HCT116 (cell line): ENCODE measurements around the gene PKM.

Source experiments
- ATF3 ChIP-seq: IDR thresholded peaks from 2 replicates; pipeline ENCODE4 v1.6.1; 2012
- CEBPB ChIP-seq: IDR thresholded peaks from 2 replicates; pipeline ENCODE4 v1.6.1; 2012; ENCODE audit warnings: low read depth
- CTCF ChIP-seq, 3 experiments: fragments of 200-600 bp in 1 of 3; sonication (generic) in 1 of 3; IDR thresholded peaks in 2 of 3; conservative IDR thresholded peaks in 1 of 3; 2 replicates each; pipeline ENCODE4 v1.5.1; 2012 to 2017; ENCODE audit warnings: low read depth in 2 of 3, low read length in 2 of 3, antibody characterized with exemption in 1 of 3, borderline replicate concordance in 1 of 3, control low read depth in 1 of 3, mild to moderate bottlenecking in 1 of 3, mixed read lengths in 1 of 3, mixed run types in 1 of 3, moderate library complexity in 1 of 3; ENCODE audit not compliant: insufficient read depth in 1 of 3
- EGR1 ChIP-seq: IDR thresholded peaks from 2 replicates; pipeline ENCODE4 v1.6.1; 2012; ENCODE audit warnings: low read depth
- ELF1 ChIP-seq: IDR thresholded peaks from 2 replicates; pipeline ENCODE4 v1.6.1; 2012; ENCODE audit warnings: low read depth, borderline replicate concordance
- EZH2 ChIP-seq: fragments of 200-600 bp; sonication (generic); IDR thresholded peaks from 2 replicates; pipeline ENCODE4 v1.6.1; 2017; ENCODE audit warnings: antibody characterized with exemption, mixed run types
- EZH2phosphoT487 ChIP-seq: fragments of 200-600 bp; IDR thresholded peaks from 2 replicates; pipeline ENCODE4 v1.6.1; 2018; ENCODE audit warnings: antibody characterized with exemption, borderline replicate concordance
- JUND ChIP-seq: IDR thresholded peaks from 2 replicates; pipeline ENCODE4 v1.6.1; 2012
- POLR2A ChIP-seq: IDR thresholded peaks from 2 replicates; pipeline ENCODE4 v1.7.0; 2011; ENCODE audit warnings: borderline replicate concordance; ENCODE audit not compliant: insufficient read depth, insufficient read length; ENCODE audit errors: extremely low read depth
- POLR2AphosphoS5 ChIP-seq: IDR thresholded peaks from 2 replicates; pipeline ENCODE4 v1.6.1; 2011; ENCODE audit warnings: mild to moderate bottlenecking, low read depth, low read length, moderate library complexity
- REST ChIP-seq: IDR thresholded peaks from 2 replicates; pipeline ENCODE4 v1.6.1; 2012; ENCODE audit warnings: low read depth
- SIN3A ChIP-seq: IDR thresholded peaks from 2 replicates; pipeline ENCODE4 v1.6.1; 2012; ENCODE audit warnings: low read depth
- YY1 ChIP-seq: IDR thresholded peaks from 2 replicates; pipeline ENCODE4 v1.6.1; 2011; ENCODE audit warnings: low read length, low read depth, moderate library complexity, mild to moderate bottlenecking; ENCODE audit not compliant: insufficient replicate concordance; ENCODE audit errors: extremely low read depth
- ZFX ChIP-seq: fragments of 450-650 bp; IDR thresholded peaks from 2 replicates; pipeline ENCODE4 v1.6.1; 2017

GRCh38 chr15:72223278-72223677, 7.7 kb downstream of the PKM start:
- TF ChIP-seq EGR1, result no peak
- TF ChIP-seq EZH2phosphoT487, result no peak
- TF ChIP-seq ELF1, result no peak
- no peak for TF ChIP-seq CTCF (IDR thresholded peaks at IDR 0.05 in 2 of 3, conservative IDR thresholded peaks at IDR 0.05 in 1 of 3; ENCODE audit: borderline replicate concordance in 1 of 3, insufficient read depth in 1 of 3, low read depth in 2 of 3, low read length in 2 of 3)
- no peak for TF ChIP-seq POLR2A
- no peak for TF ChIP-seq EZH2
- TF ChIP-seq POLR2AphosphoS5, result no peak
- TF ChIP-seq YY1, result no peak
- TF ChIP-seq CEBPB, result no peak
- no peak for TF ChIP-seq ATF3
- no peak for TF ChIP-seq REST
- no peak for TF ChIP-seq JUND
- TF ChIP-seq SIN3A, result no peak
- TF ChIP-seq ZFX, result no peak
